GM19023 (cell line): ENCODE data around the gene RARRES1.

Experiments used
- ATAC-seq: cut with Tn5 transposase; IDR thresholded peaks from one replicate; pipeline ENCODE4 v1.9.1; 2021; ENCODE audit warnings: mild to moderate bottlenecking, moderate library complexity; ENCODE audit not compliant: unreplicated experiment

RARRES1 gene

GRCh38 chr3:158766364-158766763 lies 34.1 kb upstream of the RARRES1 start:
- no peak for ATAC-seq

- ATAC-seq: no peak
Measured at GRCh38 chr3:158765518-158766205, 33.4 kb upstream of the RARRES1 start.

- ATAC-seq: no peak
Measured at GRCh38 chr3:158763421-158763820, 31.2 kb upstream of the RARRES1 start.

DNA sequence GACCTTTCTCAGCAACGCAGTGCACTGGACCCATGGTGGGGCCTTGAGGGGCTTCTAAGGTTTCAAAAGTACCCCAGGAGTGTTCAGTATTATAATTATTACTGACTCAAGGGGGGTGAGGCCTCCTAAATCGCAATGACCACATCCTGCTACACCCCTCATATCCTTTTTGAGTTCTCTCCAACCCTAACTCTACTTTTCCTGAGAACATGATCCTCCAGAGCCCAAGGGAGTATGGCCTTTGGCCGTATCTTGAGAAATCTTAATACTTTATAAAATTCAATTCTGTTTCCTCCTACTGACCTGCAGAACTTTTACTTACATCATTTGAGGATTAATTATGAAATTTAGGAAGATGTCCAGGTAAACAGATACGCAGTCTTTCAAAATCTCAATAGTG lies 30.4 kb upstream of the RARRES1 start:
- ATAC-seq: no peak

DNA sequence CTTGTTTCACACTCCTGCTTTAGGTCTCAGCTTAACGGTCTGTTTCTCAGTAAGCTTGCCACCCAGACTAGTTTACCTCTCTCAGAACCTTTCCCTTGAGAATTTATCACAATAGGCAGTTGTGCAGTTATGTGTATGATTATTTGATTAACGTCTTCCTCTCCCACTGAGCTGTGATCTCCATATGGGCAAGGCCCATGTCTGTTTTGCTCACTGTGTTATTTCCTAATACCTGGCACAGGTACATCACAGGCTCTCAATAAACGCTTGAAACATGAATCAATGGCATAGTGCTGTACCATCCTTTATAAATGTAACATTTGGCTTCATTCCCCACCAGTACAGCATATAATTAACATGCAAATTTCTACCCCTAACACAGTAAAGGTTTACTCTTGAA lies 29.1 kb upstream of the RARRES1 start:
- ATAC-seq: no peak

DNA sequence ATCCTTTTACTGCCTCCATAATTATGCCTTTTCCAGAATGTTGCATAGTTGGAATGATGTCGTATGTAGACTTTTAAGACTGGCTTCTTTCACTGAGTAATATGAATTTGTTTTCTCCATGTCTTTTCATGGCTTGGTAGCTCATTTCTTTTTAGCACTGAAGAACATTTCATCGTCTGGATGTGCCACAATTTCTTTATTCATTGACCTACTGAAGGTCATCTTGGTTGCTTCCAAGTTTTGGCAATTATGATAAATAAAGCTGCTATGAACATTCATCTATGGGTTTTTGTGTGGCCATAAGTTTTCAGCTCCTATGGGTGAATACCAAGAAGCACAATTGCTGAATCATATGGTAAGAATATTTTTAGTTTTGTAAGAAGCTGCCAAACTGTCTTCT lies 23.2 kb upstream of the RARRES1 start:
- ATAC-seq: no peak

GRCh38 chr3:158753854-158754253 lies 21.6 kb upstream of the RARRES1 start:
- no peak for ATAC-seq

GRCh38 chr3:158751316-158751715 lies 19.1 kb upstream of the RARRES1 start:
- no peak for ATAC-seq

- no peak for ATAC-seq
Measured at GRCh38 chr3:158750016-158750415, 17.8 kb upstream of the RARRES1 start.

DNA sequence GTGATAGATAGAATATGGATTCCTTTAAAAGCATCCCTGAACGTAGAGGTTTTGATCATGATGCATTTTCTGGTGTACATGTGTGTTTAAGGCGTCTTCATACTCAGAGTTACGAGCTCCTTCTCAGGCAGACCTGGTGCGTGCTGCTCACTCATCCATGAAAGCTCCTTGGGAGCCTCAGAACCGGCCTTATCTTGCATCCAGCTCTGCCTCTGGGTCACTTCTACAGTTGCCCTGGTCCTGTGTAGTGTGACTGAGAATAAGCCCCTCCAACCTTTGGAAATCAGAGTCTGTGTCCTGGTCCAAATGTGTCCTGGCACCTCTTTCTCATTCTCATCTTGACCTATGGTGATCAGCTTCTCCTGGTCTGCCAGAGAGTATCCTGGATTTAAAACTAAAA lies 17.3 kb upstream of the RARRES1 start:
- no peak for ATAC-seq

- ATAC-seq: no peak
Measured at GRCh38 chr3:158748237-158748828, 16.1 kb upstream of the RARRES1 start.

GRCh38 chr3:158747417-158747816 lies 15.2 kb upstream of the RARRES1 start:
- ATAC-seq: no peak

- ATAC-seq: no peak
Measured at GRCh38 chr3:158745551-158745950, 13.3 kb upstream of the RARRES1 start.

DNA sequence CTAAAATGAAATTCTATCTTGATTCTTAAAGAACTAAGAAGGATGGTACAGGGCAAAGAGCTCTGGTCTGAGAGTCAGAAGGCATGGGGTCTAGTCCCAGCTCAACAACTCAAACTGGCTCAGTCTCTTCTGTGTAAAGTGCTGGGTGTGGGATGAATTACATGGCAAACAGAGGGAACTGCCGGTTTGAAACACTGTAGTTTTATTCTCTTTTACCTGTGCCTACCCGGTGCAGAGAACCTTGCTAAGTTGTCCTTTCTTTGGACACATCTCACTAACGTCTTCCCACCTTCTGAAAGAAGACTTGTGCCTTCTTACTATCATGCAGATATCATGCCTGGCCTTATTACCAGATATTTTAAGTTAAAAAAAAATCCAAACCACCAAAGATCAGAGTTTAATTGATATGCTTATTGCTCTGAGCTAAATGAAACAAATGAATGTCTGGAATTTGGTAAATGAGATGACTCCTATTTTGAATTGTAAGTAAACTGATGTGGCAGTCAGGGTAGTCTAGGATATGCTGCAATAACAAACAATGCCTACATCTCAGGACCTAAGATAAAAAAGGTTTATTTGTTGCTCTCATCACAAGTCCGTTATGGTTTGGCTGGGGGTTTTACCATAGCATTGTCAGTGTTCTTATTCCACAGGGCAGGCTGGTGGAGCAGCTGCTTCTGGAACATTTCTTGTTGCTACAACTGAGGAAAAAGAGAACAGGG lies 12.5 kb upstream of the RARRES1 start:
- ATAC-seq: no peak

DNA sequence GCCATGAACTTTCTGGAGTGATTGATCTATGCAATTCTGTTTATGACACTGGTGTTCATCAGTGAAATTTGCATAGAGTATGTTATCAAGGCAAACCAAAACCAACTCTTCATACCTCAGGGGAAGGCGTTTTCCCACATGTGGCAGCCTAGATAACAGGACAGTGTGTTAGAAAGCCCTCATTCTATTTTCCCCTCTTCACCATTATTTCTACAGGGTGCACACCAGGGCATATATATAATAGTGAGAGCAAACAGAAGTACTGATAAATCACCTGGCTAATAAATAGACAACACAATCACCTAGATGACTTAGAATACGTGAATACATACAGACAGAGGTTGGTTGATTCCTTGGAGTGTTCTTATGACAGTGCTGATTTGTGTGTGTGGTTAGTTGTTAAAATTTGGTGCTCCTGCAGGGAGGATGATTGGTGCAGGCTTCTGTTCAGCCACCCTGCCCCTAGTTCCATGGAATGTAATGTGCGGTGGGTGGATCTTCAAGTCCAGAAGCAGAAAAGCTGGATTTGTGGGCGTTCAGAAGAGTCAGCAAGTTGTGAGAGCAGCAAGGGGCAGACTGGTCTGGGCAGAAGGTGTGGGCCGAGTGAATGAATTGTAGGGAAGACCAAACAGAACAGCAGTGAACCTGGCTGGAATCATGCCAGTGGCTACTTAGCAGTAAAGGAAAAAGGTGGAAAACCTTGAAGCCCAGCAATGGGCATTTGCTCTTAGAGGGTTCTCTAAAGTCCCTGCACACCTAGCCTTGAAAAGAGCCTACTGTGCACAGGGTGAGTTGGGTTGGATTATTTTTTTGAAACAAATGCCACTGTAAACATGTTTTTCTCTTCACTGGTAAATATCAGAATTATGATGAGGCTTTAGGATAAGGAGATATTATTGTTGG lies 11.7 kb upstream of the RARRES1 start:
- no peak for ATAC-seq

GRCh38 chr3:158742871-158743663 lies 10.8 kb upstream of the RARRES1 start:
- no peak for ATAC-seq

GRCh38 chr3:158739661-158740060 lies 7.4 kb upstream of the RARRES1 start:
- no peak for ATAC-seq

GRCh38 chr3:158739078-158739477 lies 6.8 kb upstream of the RARRES1 start:
- no peak for ATAC-seq

- no peak for ATAC-seq
Measured at GRCh38 chr3:158738653-158739052, 6.4 kb upstream of the RARRES1 start.

DNA sequence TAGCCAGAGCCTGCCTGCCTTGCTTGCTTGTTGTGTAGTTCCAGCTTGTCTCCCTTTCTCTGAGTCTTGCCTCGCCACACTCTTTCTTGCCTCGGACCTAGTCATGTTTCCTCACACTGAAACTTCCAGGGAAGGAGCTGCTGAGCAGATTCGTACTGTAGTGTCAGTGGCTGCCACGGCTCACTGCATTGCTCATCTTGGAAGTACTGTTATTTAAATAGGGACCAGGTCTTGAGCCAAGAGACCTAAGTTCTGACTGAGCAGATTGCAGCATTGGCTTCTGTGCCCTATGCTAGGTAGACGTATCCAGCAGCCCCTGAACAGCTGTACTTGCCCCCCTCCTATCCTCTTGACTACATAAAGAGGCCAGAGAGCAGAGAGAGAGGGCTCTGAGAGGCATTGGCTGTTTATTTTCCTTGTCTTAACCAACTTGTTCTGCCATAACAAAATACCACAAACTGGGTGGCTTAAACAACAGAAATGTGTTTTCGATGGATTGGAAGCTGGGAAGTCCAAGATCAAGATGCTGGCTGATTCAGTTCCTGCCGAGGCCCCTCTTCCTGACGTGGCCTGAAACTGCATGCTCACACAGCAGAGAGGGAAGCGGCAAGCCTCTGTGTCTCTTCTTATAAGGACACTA lies 5.8 kb upstream of the RARRES1 start:
- no peak for ATAC-seq
